GM08714 (cell line): Measurements from ENCODE around the gene MYLK.

Experiments
- H3K4me3 ChIP-seq: fragments of 200-500 bp; sonication (Bioruptor generic); 2 replicates; pipeline ENCODE4 v1.5.1; 2014; ENCODE audit warnings: mild to moderate bottlenecking, low read length, inconsistent platforms
- ZNF274 ChIP-seq: IDR thresholded peaks from 2 replicates; pipeline ENCODE4 v1.6.1; 2012; ENCODE audit warnings: mild to moderate bottlenecking, low read depth, low read length

The MYLK gene

DNA sequence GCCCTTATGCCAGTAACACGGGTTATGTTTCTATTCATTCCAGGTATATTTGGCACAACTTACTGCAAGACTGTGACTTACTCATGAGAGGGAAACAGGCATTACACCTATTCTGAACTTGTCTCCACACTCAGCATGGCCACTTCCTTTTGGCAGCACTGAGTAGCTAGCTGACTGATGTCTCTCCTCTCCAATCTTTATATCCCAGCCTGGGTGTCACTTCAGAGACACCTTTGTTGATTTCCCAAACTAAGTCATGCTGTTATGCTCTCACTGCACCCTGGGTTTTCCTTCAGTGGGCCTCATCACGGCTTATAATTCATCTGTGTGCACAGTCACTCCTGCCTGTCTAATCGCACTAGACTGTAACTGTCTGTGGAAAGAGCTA is 114.8 kb downstream of the MYLK start:
- no peak overlapping the region for H3K4me3 ChIP-seq
- no peak for TF ChIP-seq ZNF274

DNA sequence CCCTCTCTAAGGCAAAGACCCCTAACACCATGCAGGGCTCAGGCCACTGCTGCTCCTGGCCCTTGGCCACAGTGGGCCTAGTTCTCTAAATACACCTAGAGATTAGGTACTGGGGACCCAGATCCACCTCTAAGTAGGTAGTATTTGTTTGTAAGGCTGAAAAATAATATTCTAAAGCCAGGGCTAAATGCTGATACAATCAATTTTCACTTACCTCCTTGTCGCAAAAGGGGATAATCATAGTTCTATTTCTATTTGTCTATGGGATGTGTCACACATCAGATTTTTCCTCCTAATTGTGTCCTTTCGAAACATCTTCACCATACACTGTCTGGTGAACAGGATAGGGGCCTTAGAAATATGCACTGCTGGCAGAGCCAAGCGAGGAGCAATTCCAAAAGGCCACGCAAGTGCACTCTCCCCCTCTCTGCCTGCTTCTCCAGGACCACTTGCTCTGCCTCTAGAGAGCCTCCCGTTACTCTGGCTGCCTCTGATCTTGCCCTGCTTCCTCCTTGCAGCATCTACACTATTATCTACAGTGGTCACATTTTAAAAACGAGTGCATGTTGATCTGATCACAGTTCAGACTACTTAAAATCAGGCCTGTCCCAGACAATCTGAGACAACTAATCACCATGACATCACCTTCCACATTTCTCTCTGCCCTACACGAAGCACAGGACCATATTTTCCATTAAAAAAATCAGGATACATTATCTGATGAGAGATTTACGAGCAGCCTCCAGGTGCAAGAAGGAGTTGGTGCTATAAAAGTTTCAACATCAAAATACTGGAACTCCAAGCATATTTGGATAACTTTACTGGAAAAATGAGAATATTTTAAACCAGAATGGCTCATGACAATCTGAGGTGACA is 115.4 kb downstream of the MYLK start:
- no peak overlapping the region for H3K4me3 ChIP-seq
- TF ChIP-seq ZNF274 = no peak

- TF ChIP-seq ZNF274 = no peak
- no peak overlapping the region for H3K4me3 ChIP-seq
Measured at GRCh38 chr3:123767564-123768292, 116.4 kb downstream of the MYLK start.

DNA sequence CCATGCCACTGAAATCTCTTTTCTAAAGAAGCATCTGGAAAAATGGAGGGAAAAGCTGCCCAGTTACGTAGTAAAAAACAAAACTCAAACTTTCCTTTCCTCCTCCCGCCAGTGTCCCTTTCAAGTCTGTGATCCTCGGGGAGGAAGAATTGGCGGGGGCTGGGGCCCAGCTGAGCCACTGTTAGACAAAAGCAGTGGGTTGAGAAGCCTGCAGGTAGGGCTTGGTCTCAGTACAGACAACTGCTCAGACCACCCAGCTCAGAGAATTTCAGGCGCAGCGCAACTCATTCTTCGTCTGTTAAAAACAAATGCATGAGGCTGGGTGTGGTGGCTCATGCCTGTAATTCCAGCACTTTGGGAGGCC is 117.1 kb downstream of the MYLK start:
- H3K4me3 ChIP-seq = no peak overlapping the region
- TF ChIP-seq ZNF274 = no peak

- H3K4me3 ChIP-seq = no peak overlapping the region
- TF ChIP-seq ZNF274 = no peak
Measured at GRCh38 chr3:123766193-123767008, 117.7 kb downstream of the MYLK start.

GRCh38 chr3:123765475-123766128 is 118.5 kb downstream of the MYLK start:
- TF ChIP-seq ZNF274 = no peak
- no peak overlapping the region for H3K4me3 ChIP-seq

DNA sequence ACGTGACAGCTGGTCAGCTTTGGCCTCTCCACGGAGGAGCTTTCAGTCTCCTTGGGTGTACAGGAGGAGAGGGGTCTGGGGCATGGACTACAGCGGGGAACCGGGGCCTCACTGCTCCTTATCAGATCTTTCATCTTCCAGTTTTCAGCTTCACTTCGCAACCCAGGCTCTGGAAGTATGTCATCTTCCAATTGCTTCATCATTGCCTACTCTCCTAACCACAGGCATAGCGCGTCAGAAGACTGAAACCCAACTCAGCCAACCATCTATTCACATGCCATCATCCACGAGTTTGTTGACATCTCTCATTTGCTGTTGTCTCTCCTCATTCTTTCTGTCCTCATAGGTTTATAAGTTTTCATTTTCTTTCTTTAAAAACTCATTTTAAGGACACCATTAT is 119.5 kb downstream of the MYLK start:
- TF ChIP-seq ZNF274 = no peak
- H3K4me3 ChIP-seq = no peak overlapping the region

- TF ChIP-seq ZNF274 = no peak
Measured at GRCh38 chr3:123762805-123763204, 121.3 kb downstream of the MYLK start.

GRCh38 chr3:123760817-123761216 is 123.3 kb downstream of the MYLK start:
- no peak overlapping the region for H3K4me3 ChIP-seq
- no peak for TF ChIP-seq ZNF274

More at GRCh38 chr3:123762805-123763204, 121.3 kb downstream of the MYLK start:
- H3K4me3 ChIP-seq = no peak overlapping the region

DNA sequence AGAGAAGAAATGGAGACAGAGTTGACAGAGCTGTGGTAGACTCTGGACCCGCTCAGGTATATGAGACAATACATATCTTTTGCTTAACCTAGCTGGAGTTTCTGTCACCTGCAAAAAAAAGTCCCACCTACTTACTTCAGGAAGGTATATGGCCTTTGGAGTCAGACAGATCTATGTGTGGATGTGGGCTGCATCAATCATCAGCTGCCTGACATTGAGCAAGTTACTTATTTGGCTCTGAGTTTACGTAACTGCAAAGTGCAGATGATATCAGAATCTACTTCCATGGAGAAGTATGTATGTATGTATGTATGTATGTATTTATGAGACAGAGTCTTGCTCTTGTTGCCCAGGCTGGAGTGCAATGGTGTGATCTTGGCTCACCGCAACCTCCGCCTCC is 124.3 kb downstream of the MYLK start:
- no peak overlapping the region for H3K4me3 ChIP-seq
- no peak for TF ChIP-seq ZNF274

DNA sequence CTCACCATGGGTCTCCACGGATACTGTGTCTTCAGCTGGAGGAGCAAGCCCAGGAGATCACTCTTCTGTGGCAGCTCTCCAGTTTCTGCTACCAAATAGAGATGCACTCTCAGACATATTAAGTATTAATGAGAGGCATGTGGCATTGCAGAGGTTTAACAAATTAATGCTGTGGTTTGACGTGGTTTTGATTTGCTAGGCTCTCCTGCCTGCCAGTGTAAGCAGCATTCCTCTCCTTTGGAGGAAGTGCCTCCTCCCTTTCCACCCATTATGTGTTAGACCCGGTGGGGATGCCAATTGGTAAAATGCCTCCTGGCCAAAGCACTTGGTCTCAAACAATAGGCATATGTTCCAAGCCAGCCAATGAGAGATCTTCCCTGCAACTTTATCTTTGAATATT is 124.8 kb downstream of the MYLK start:
- H3K4me3 ChIP-seq = no peak overlapping the region
- no peak for TF ChIP-seq ZNF274

DNA sequence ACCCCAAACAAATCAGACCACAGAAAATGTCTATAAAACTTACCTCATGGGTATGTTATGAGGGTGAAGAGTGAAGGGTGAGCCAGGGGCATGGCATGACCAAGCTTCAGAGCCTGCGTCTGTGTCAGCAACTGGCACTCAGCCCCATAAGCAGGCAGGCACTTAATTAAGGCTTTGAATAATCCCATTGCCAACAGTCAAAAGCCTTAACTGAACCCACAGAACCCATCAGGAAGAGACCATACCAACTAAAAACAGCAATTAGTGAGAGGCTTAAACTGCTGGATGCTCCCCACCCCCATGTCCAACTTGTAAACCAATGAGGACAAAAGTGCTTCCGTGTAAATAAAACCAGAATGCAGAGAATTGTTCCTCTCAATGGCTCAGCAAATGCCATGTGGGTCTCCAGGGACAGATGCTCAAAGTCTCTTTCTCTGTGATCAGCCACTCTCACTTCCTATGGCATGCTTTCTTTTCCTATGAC is 126.0 kb downstream of the MYLK start:
- TF ChIP-seq ZNF274 = no peak
- no peak overlapping the region for H3K4me3 ChIP-seq

- H3K4me3 ChIP-seq = peak overlapping the region; percentile 13; the same call in 1 of the 2 replicates
Measured at GRCh38 chr3:123757281-123757940, 126.7 kb downstream of the MYLK start.

More at GRCh38 chr3:123757281-123757940, 126.7 kb downstream of the MYLK start:
- no peak for TF ChIP-seq ZNF274
